ENCODE measurements around the gene MSH5.
"Not testable (repeated sequence)": the region's sequence is repeated elsewhere in the genome, so short reads cannot be mapped to it uniquely, and the experiment has no call there.

MSH5 gene

DNA sequence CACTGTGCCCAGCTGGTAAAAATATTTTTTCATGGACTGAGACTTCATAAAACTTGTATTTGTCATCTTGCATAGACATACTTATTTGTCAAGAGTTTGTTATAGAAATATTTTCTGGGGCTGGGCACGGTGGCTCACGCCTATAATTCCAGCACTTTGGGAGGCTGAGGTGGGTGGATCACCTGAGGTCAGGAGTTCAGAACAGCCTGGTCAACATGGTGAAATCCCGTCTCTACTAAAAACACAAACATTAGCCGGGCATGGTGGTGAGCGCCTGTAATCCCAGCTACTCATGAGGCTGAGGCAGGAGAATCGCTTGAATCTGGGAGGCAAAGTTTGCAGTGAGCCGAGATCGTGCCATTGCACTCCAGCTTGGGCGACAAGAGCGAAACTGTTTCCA is 68.8 kb downstream of the MSH5 start:
- not testable (repeated sequence) for DNase-seq

DNA sequence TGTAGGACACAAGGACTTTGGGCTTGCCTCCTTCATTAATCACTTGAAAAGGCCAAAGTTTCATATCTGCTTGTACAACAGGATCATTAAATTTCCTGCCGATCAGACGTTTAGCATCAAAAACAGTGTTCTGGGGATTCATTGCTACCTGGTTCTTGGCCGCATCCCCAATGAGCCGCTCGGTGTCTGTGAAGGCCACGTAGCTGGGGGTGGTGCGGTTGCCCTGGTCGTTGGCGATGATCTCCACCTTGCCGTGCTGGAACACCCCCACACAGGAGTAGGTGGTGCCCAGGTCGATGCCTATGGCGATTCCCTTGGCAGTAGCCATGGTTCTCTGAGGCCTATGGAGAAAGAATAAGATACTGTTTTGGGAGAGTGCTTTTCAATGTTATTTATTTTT is 71.8 kb downstream of the MSH5 start:
- DNase-seq: no peak
